ENCODE measurements around the gene CYSTM1.

DNA sequence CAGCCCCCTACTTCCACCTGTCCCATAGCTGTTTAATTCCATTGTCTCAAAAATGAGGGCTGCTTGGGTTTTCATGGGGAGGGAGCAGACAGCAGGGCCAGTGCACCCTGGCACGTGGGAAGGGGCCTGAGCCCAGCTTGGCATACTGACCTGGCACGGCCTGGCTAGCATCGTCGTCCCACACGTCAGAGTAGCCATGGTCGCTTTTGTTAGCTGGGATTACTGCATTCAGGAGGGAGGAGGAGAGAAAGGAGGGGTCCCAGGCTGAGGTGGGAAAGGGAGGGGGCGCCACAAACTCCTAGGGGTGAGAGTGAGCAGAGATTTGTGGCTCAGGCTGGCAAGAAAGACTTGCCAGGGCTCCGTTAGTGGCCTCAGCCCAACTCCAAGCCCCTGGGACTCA, 21.1 kb upstream of the CYSTM1 start:
- no peak for TF ChIP-seq BACH2 (CRISPR knock-in tag; IDR thresholded peaks at IDR 0.05; ENCODE audit: borderline replicate concordance)
- TF ChIP-seq TOX (CRISPR knock-in tag; IDR thresholded peaks at IDR 0.05; ENCODE audit: borderline replicate concordance) = no peak
- TF ChIP-seq RARB (CRISPR knock-in tag; IDR thresholded peaks at IDR 0.05) = no peak
- TF ChIP-seq ZFP3 (CRISPR knock-in tag; IDR thresholded peaks at IDR 0.05) = no peak
- no peak for TF ChIP-seq GLIS3 (CRISPR knock-in tag; IDR thresholded peaks at IDR 0.05)
- TF ChIP-seq ZFP30 (CRISPR knock-in tag; IDR thresholded peaks at IDR 0.05) = no peak
- TF ChIP-seq CREB5 (CRISPR knock-in tag; IDR thresholded peaks at IDR 0.05; ENCODE audit: low read depth) = no peak
- no peak for TF ChIP-seq ZNF565 (CRISPR knock-in tag; conservative IDR thresholded peaks at IDR 0.05; ENCODE audit: low read depth)
- TF ChIP-seq PATZ1 (CRISPR knock-in tag; IDR thresholded peaks at IDR 0.05; ENCODE audit: borderline replicate concordance) = no peak
- TF ChIP-seq PPARA (CRISPR knock-in tag; IDR thresholded peaks at IDR 0.05; ENCODE audit: borderline replicate concordance) = no peak
